IMR-90 (cell line): ENCODE measurements around the gene LRRC2. TPM values are rescaled to one million over a fixed set of nuclear protein-coding genes. Genes with fewer than 3 reads are reported as not detected.

Experiments
- ATAC-seq: fragments of 200-7000 bp; cut with Tn5 transposase; 2 replicates; pipeline ENCODE4 v1.9.1; 2020; ENCODE audit warnings: low read depth, mild to moderate bottlenecking, moderate library complexity
- BruUV-seq: library from RNA; stranded (reverse); fragments of 400-500 nt; replicated peaks from 2 replicates; lab custom pipeline; 2021; lab: Mats Ljungman, UMichigan
- CTCF ChIA-PET: fragments of 300-600 bp; formaldehyde crosslinking; extraction: SDS; loops from one replicate; lab custom pipeline; 2021; ENCODE audit warnings: antibody characterized with exemption; lab: Yijun Ruan, JAX
- POLR2A ChIA-PET: fragments of 300-600 bp; sonication (Branson Sonifier 250); formaldehyde crosslinking; loops from one replicate; lab custom pipeline; 2022; ENCODE audit warnings: antibody characterized with exemption; ENCODE audit not compliant: unreplicated experiment; lab: Charles Lee
- DNase-seq: peaks from one replicate; pipeline ENCODE4 v3.0.0; 2013
- H2AFZ ChIP-seq: replicated peaks from 2 replicates; pipeline ENCODE3; 2013; ENCODE audit warnings: low read length, mild to moderate bottlenecking; ENCODE audit not compliant: poor library complexity
- H2AK5ac ChIP-seq: 2 replicates; pipeline ENCODE4 v1.6.1; 2013; ENCODE audit warnings: low read depth, low read length, inconsistent platforms
- H2AK9ac ChIP-seq: replicated peaks from 2 replicates; pipeline ENCODE3; 2013; ENCODE audit warnings: mild to moderate bottlenecking, low read depth, low read length, moderate library complexity; ENCODE audit not compliant: poor library complexity
- H2BK120ac ChIP-seq: 2 replicates; pipeline ENCODE4 v1.6.1; 2013; ENCODE audit warnings: low read depth, low read length, inconsistent platforms
- H2BK15ac ChIP-seq: 3 replicates; pipeline ENCODE4 v1.6.1; 2013; ENCODE audit warnings: low read depth, low read length, inconsistent platforms
- H2BK20ac ChIP-seq: 2 replicates; pipeline ENCODE4 v1.6.1; 2013; ENCODE audit warnings: low read depth, mild to moderate bottlenecking, inconsistent platforms, low read length, moderate library complexity
- H2BK5ac ChIP-seq: 2 replicates; pipeline ENCODE4 v1.6.1; 2013; ENCODE audit warnings: mild to moderate bottlenecking, low read depth, low read length, inconsistent platforms; ENCODE audit not compliant: poor library complexity, severe bottlenecking
- H3K14ac ChIP-seq: replicated peaks from 2 replicates; pipeline ENCODE4 v1.6.1; 2013; ENCODE audit warnings: low read depth, low read length, inconsistent platforms
- H3K18ac ChIP-seq: 2 replicates; pipeline ENCODE4 v1.6.1; 2013; ENCODE audit warnings: low read depth, low read length, control low read depth
- H3K23ac ChIP-seq: 2 replicates; pipeline ENCODE4 v1.6.1; 2013; ENCODE audit warnings: low read depth, low read length, inconsistent platforms
- H3K27ac ChIP-seq: 2 replicates; pipeline ENCODE4 v1.5.1; 2013; ENCODE audit warnings: mild to moderate bottlenecking, control low read depth, low read length; ENCODE audit not compliant: insufficient read depth
- H3K27me3 ChIP-seq: 2 replicates; pipeline ENCODE4 v1.6.1; 2013; ENCODE audit warnings: low read length; ENCODE audit not compliant: control insufficient read depth, insufficient read depth
- H3K36me3 ChIP-seq: 2 replicates; pipeline ENCODE4 v1.6.1; 2013; ENCODE audit warnings: low read length, mixed read lengths; ENCODE audit not compliant: control insufficient read depth, insufficient read depth
- H3K4ac ChIP-seq: 2 replicates; pipeline ENCODE4 v1.6.1; 2013; ENCODE audit warnings: low read depth, low read length, inconsistent platforms
- H3K4me1 ChIP-seq: 2 replicates; pipeline ENCODE4 v1.6.1; 2013; ENCODE audit warnings: low read length, mixed read lengths; ENCODE audit not compliant: control insufficient read depth, insufficient read depth
- H3K4me2 ChIP-seq: 2 replicates; pipeline ENCODE4 v1.6.1; 2013; ENCODE audit warnings: low read depth, mild to moderate bottlenecking, control low read depth, low read length, moderate library complexity
- H3K4me3 ChIP-seq: 2 replicates; pipeline ENCODE4 v1.5.1; 2013; ENCODE audit warnings: low read depth, mild to moderate bottlenecking, control low read depth, low read length, moderate library complexity; ENCODE audit not compliant: insufficient read depth
- H3K56ac ChIP-seq: 2 replicates; pipeline ENCODE4 v1.6.1; 2013; ENCODE audit warnings: low read length, inconsistent platforms; ENCODE audit not compliant: insufficient read depth; ENCODE audit errors: extremely low read depth
- H3K79me1 ChIP-seq, 2 experiments: 2 replicates each; pipeline ENCODE4 v1.6.1; 2013; ENCODE audit warnings: low read length in 2 of 2, inconsistent platforms in 1 of 2, low read depth in 1 of 2
- H3K9ac ChIP-seq: 2 replicates; pipeline ENCODE4 v1.6.1; 2013; ENCODE audit warnings: low read depth, low read length, control low read depth
- H3K9me1 ChIP-seq: 2 replicates; pipeline ENCODE4 v1.6.1; 2013; ENCODE audit warnings: low read length, inconsistent platforms; ENCODE audit not compliant: insufficient read depth
- H3K9me3 ChIP-seq: 2 replicates; pipeline ENCODE4 v1.6.1; 2013; ENCODE audit warnings: low read length; ENCODE audit not compliant: control insufficient read depth, insufficient read depth
- H4K20me1 ChIP-seq: 2 replicates; pipeline ENCODE4 v1.6.1; 2013; ENCODE audit warnings: low read length, inconsistent platforms; ENCODE audit not compliant: insufficient read depth
- H4K5ac ChIP-seq: 2 replicates; pipeline ENCODE4 v1.6.1; 2013; ENCODE audit warnings: mild to moderate bottlenecking, low read depth, low read length, control low read depth
- H4K8ac ChIP-seq, 2 experiments: 2 replicates each; pipeline ENCODE4 v1.6.1; 2013; ENCODE audit warnings: low read depth in 2 of 2, low read length in 2 of 2, control low read depth in 1 of 2, inconsistent platforms in 1 of 2
- H4K91ac ChIP-seq: 2 replicates; pipeline ENCODE4 v1.6.1; 2013; ENCODE audit warnings: low read depth, low read length, inconsistent platforms; ENCODE audit not compliant: insufficient read depth
- BHLHE40 ChIP-seq: fragments of 150-350 bp; IDR thresholded peaks from 2 replicates; pipeline ENCODE4 v1.6.1; 2016; ENCODE audit warnings: mild to moderate bottlenecking, low read depth, low read length
- CEBPB ChIP-seq: IDR thresholded peaks from 2 replicates; pipeline ENCODE4 v1.6.1; 2012; ENCODE audit warnings: low read depth, low read length, improper control_type of control experiment
- CHD1 ChIP-seq: IDR thresholded peaks from 2 replicates; pipeline ENCODE4 v1.6.1; 2012; ENCODE audit warnings: low read depth, low read length, improper control_type of control experiment
- FOS ChIP-seq: fragments of 150-350 bp; IDR thresholded peaks from 2 replicates; pipeline ENCODE4 v1.6.1; 2016; ENCODE audit warnings: low read depth, low read length
- MAFK ChIP-seq: IDR thresholded peaks from 2 replicates; pipeline ENCODE4 v1.6.1; 2012; ENCODE audit warnings: low read depth, low read length, improper control_type of control experiment
- MAZ ChIP-seq: IDR thresholded peaks from 2 replicates; pipeline ENCODE4 v1.6.1; 2012; ENCODE audit warnings: low read depth, mild to moderate bottlenecking, low read length, improper control_type of control experiment, moderate library complexity, borderline replicate concordance
- NFE2L2 ChIP-seq: fragments of 150-350 bp; IDR thresholded peaks from 2 replicates; pipeline ENCODE4 v1.6.1; 2016; ENCODE audit warnings: low read depth, mild to moderate bottlenecking, low read length
- POLR2A ChIP-seq: IDR thresholded peaks from 2 replicates; pipeline ENCODE4 v1.6.1; 2012; ENCODE audit warnings: mild to moderate bottlenecking, low read depth, low read length
- RAD21 ChIP-seq: IDR thresholded peaks from 2 replicates; pipeline ENCODE4 v1.6.1; 2012; ENCODE audit warnings: low read length, improper control_type of control experiment
- RCOR1 ChIP-seq: IDR thresholded peaks from 2 replicates; pipeline ENCODE4 v1.6.1; 2012; ENCODE audit warnings: mild to moderate bottlenecking, low read length, improper control_type of control experiment; ENCODE audit not compliant: insufficient replicate concordance
- RFX5 ChIP-seq: IDR thresholded peaks from 2 replicates; pipeline ENCODE4 v1.8.0; 2012; ENCODE audit warnings: low read depth, mild to moderate bottlenecking, low read length, moderate library complexity
- SMC3 ChIP-seq: fragments of 150-350 bp; IDR thresholded peaks from 2 replicates; pipeline ENCODE4 v1.6.1; 2016; ENCODE audit warnings: low read depth, mild to moderate bottlenecking, antibody characterized with exemption, low read length, moderate library complexity
- WGBS, 2 experiments: methylation state at CpG; one replicate each; pipeline versions ENCODE4 v1.1.5 to v1.1.7; 2013; ENCODE audit warnings: missing lambda C conversion rate in 2 of 2; ENCODE audit not compliant: insufficient read length in 1 of 2; ENCODE audit errors: extremely low coverage in 2 of 2; 5-methylcytosine and 5-hydroxymethylcytosine counted together
- dilution Hi-C: fragments of 300-500 bp; cut with HindIII; formaldehyde crosslinking; loops from one replicate; pipeline ENCODE4 v1.14.3; 2018; ENCODE audit warnings: low sequenced_read_pairs; ENCODE audit not compliant: unreplicated experiment
- in situ Hi-C: fragments of 300-500 bp; cut with MboI; formaldehyde crosslinking; loops from 3 replicates; pipeline ENCODE4 v1.14.3; 2019; ENCODE audit warnings: low sequenced_read_pairs, inconsistent platforms, mixed read lengths
- intact Hi-C: fragments of 100-400 bp; cut with micrococcal nuclease; formaldehyde crosslinking; loops from 2 replicates; pipeline ENCODE4 v1.10.0; 2022
- polyA plus RNA-seq, 3 experiments: library from polyadenylated mRNA; depleted of rRNA; stranded (reverse); fragments of >200 nt; gene quantifications; 2 replicates each; pipeline ENCODE4 v1.2.3, GENCODE V29; 2012; ENCODE audit warnings: low replicate concordance in 1 of 3
- total RNA-seq: library from RNA; depleted of rRNA; stranded (reverse); fragments of >200 nt; gene quantifications from 2 replicates; pipeline ENCODE4 v1.2.3, GENCODE V29; 2012
- TF ChIP-seq, protein P1 (sequence below): fragments of 150-350 bp; IDR thresholded peaks from 2 replicates; pipeline ENCODE4 v1.6.1; 2016; ENCODE audit warnings: low read depth, mild to moderate bottlenecking, low read length, moderate library complexity, borderline replicate concordance
- TF ChIP-seq, protein P2 (sequence below): conservative IDR thresholded peaks from 2 replicates; pipeline ENCODE4 v1.5.1; 2012; ENCODE audit warnings: mild to moderate bottlenecking, low read depth, low read length, improper control_type of control experiment
- TF ChIP-seq, protein P3 (sequence below): fragments of 150-350 bp; IDR thresholded peaks from 2 replicates; pipeline ENCODE4 v1.6.1; 2017; ENCODE audit warnings: mild to moderate bottlenecking, antibody characterized with exemption, low read length, low read depth

LRRC2 gene
- total and polyA plus RNA-seq, 2 of the 4 experiments (the other 2 are of a cell fraction), result 2.9 to 4.1 TPM

DNA sequence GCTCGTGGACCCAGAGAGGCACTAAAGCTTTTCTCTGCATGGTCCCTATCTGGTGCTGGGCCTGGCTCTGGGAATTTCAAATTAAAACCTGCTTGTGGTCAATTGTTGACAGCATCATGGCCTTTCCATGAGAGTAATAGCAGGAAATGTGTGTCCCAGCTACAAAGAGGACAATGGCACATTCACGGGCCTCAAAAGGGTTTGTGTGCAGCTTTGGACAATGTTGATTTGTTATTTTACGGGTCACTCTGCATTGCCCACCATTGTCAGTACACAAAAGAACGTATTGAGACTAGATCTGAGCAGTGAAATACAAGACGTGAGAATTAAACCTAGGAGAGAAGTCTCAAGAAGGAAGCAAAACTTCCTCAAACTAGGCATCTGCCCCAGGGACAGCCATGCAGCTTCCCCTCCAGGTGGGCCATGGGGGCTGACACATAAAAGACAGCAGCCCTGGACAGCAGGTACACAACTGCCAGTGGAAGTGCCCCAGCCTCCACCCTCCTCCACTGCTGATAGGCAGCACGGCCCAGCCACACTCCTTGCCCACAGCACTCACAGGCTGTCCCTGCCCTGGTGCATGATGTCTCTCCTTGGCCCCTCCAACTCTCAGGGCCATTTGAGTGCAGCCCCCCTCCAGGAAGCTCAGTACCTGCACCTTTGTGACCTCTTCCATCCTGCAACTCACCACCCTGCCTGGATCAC lies 85.5 kb downstream of the LRRC2 start:
- Histone ChIP-seq H2BK15ac (peak overlapping the region; percentile 59; the same call in 1 of the 3 replicates), H4K20me1 (no peaks in the 10 kb centered on the region), H3K9ac (no peak overlapping the region), H3K36me3 (no peaks in the 10 kb centered on the region), H3K14ac (no peak overlapping the region), H2AFZ (no peak overlapping the region), H4K8ac (0 out of 4 replicates have a peak overlapping the region, but pooled peaks of 1 of the 2 experiments have one; percentile 39), H2BK20ac (peak overlapping the region; percentile 66), H3K18ac (no peak overlapping the region), H3K56ac (no peak overlapping the region), H3K4me1 (peaks cover 4% of the 10 kb centered on the region; the same call in 1 of the 2 replicates), H3K4me3 (no peak overlapping the region), H3K4me2 (no peak overlapping the region), H3K79me1 (no peaks in the 10 kb centered on the region), H3K9me1 (peaks cover 10% of the 10 kb centered on the region), H2AK9ac (no peak overlapping the region), H3K23ac (no peak overlapping the region), H3K4ac (peak overlapping the region; percentile 12; the same call in 1 of the 2 replicates), H3K27me3 (peaks cover 12% of the 10 kb centered on the region), H2BK120ac (peak overlapping the region; percentile 31), H2BK5ac (no peak overlapping the region), H3K27ac (no peak overlapping the region), H4K91ac (peak overlapping the region; percentile 48), H3K9me3 (peaks cover under 1% of the 10 kb centered on the region; the same call in 1 of the 2 replicates), H2AK5ac (peak overlapping the region; percentile 71; the same call in 1 of the 2 replicates), H4K5ac (no peak overlapping the region)
- ChIA-PET POLR2A (no interaction called here), CTCF (no interaction called here)
- dilution Hi-C loops, result no loop called here
- intact Hi-C loops, result no loop called here
- WGBS, 2 experiments, result 100% methylated on average over 1 of the region's 6 CpGs; no CpG with 5 or more reads in 1 of the 2 experiments
- DNase-seq (no peak), ATAC-seq (no peak)
- no TSS peak for BruUV-seq
- in situ Hi-C loops, result loop anchor here (25.0 kb wide), 1 partner anchor 407 kb away; the partner anchor contains the start of gene PTH1R
- TF ChIP-seq MAFK (no peak), RFX5 (no peak), RCOR1 (no peak), CHD1 (no peak), RAD21 (no peak), SMC3 (no peak), MAZ (no peak), CEBPB (no peak), POLR2A (no peak), BHLHE40 (no peak), FOS (no peak), NFE2L2 (no peak)
- TF ChIP-seq, protein P1, sequence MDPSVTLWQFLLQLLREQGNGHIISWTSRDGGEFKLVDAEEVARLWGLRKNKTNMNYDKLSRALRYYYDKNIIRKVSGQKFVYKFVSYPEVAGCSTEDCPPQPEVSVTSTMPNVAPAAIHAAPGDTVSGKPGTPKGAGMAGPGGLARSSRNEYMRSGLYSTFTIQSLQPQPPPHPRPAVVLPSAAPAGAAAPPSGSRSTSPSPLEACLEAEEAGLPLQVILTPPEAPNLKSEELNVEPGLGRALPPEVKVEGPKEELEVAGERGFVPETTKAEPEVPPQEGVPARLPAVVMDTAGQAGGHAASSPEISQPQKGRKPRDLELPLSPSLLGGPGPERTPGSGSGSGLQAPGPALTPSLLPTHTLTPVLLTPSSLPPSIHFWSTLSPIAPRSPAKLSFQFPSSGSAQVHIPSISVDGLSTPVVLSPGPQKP, result no peak
- TF ChIP-seq, protein P2, sequence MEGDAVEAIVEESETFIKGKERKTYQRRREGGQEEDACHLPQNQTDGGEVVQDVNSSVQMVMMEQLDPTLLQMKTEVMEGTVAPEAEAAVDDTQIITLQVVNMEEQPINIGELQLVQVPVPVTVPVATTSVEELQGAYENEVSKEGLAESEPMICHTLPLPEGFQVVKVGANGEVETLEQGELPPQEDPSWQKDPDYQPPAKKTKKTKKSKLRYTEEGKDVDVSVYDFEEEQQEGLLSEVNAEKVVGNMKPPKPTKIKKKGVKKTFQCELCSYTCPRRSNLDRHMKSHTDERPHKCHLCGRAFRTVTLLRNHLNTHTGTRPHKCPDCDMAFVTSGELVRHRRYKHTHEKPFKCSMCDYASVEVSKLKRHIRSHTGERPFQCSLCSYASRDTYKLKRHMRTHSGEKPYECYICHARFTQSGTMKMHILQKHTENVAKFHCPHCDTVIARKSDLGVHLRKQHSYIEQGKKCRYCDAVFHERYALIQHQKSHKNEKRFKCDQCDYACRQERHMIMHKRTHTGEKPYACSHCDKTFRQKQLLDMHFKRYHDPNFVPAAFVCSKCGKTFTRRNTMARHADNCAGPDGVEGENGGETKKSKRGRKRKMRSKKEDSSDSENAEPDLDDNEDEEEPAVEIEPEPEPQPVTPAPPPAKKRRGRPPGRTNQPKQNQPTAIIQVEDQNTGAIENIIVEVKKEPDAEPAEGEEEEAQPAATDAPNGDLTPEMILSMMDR, result no peak
- TF ChIP-seq, protein P3, sequence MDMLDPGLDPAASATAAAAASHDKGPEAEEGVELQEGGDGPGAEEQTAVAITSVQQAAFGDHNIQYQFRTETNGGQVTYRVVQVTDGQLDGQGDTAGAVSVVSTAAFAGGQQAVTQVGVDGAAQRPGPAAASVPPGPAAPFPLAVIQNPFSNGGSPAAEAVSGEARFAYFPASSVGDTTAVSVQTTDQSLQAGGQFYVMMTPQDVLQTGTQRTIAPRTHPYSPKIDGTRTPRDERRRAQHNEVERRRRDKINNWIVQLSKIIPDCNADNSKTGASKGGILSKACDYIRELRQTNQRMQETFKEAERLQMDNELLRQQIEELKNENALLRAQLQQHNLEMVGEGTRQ, result no peak
